ENCODE measurements around the gene GALR2. TPM values are rescaled to one million over a fixed set of nuclear protein-coding genes. Genes with fewer than 3 reads are reported as not detected.

Gene GALR2
- total RNA-seq, 1 experiment from 2014 or later, result 0.41 TPM

DNA sequence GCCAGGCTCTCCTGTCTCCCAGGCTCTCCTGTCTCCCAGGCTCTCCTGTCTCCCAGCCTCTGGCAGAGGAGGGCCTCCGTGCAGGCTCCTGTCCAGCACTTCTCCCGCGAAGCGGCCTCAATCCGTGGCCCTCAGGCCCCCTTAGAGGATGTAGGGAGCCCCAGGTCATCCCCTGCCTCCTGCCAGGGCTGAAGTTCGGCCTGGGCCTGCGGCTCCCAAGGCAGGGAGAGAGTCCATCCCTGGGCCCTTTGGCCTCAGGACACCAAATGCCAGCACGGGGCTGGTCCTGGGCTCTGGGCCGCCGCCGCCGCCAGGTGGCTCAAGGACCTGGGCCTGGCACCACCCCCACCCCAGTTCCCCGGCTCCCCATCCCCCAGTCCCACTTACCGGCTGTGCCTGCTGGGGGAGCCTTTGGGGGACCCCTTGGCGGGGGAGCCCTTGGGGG lies 47.8 kb upstream of the GALR2 start:
- in situ Hi-C loops (cut with HindIII; ENCODE audit: low pct_unique_long_range_greater_than_20kb, low sequenced_read_pairs), result no loop called here
- CTCF ChIA-PET, result interaction anchor here (0.9 kb wide), 1 partner anchor 12 kb away, joined by 3 read pairs; no protein-coding TSS in a partner anchor
- POLR2A ChIA-PET, result interaction anchor here (0.5 kb wide), 1 partner anchor 242 kb away, joined by 3 read pairs; no protein-coding TSS in a partner anchor
- intact Hi-C loops (cut with micrococcal nuclease; ENCODE audit: unreplicated experiment), result no loop called here
- Histone ChIP-seq H3K4me3 (ENCODE audit: low read depth in 2 of 2, low read length in 2 of 2) (peak overlapping the region; percentile 59 to 63), H3K36me3 (ENCODE audit: control insufficient read depth, insufficient read depth, low read length) (peaks cover 3% of the 10 kb centered on the region), H3K27me3 (ENCODE audit: control insufficient read depth, insufficient read depth, low read length) (no peaks in the 10 kb centered on the region), H3K9me3 (ENCODE audit: control insufficient read depth, insufficient read depth, low read depth, low read length) (no peaks in the 10 kb centered on the region), H3K27ac (ENCODE audit: low read length) (peak overlapping the region; percentile 84), H3K4me1 (ENCODE audit: control insufficient read depth, insufficient read depth, low read length) (peaks cover 27% of the 10 kb centered on the region)
- ATAC-seq (peak; percentile 80), DNase-seq (ENCODE audit: low read depth, low spot score) (no peak)
- TSS peak; percentile 67 for BruUV-seq (replicated peaks)
- TF ChIP-seq, protein P1, sequence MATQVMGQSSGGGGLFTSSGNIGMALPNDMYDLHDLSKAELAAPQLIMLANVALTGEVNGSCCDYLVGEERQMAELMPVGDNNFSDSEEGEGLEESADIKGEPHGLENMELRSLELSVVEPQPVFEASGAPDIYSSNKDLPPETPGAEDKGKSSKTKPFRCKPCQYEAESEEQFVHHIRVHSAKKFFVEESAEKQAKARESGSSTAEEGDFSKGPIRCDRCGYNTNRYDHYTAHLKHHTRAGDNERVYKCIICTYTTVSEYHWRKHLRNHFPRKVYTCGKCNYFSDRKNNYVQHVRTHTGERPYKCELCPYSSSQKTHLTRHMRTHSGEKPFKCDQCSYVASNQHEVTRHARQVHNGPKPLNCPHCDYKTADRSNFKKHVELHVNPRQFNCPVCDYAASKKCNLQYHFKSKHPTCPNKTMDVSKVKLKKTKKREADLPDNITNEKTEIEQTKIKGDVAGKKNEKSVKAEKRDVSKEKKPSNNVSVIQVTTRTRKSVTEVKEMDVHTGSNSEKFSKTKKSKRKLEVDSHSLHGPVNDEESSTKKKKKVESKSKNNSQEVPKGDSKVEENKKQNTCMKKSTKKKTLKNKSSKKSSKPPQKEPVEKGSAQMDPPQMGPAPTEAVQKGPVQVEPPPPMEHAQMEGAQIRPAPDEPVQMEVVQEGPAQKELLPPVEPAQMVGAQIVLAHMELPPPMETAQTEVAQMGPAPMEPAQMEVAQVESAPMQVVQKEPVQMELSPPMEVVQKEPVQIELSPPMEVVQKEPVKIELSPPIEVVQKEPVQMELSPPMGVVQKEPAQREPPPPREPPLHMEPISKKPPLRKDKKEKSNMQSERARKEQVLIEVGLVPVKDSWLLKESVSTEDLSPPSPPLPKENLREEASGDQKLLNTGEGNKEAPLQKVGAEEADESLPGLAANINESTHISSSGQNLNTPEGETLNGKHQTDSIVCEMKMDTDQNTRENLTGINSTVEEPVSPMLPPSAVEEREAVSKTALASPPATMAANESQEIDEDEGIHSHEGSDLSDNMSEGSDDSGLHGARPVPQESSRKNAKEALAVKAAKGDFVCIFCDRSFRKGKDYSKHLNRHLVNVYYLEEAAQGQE (IDR thresholded peaks at IDR 0.05; ENCODE audit: insufficient read depth in 1 of 2, low read depth in 2 of 2, low read length in 1 of 2), result no peak
- TF ChIP-seq POLR2AphosphoS5 (IDR thresholded peaks at IDR 0.05; ENCODE audit: low read depth, low read length) (no peak), SIN3A (IDR thresholded peaks at IDR 0.05; ENCODE audit: borderline replicate concordance, insufficient read depth, low read depth, low read length) (no peak), TCF7L2 (IDR thresholded peaks at IDR 0.05; ENCODE audit: low read depth, low read length) (no peak)
- TF ChIP-seq, protein P2, sequence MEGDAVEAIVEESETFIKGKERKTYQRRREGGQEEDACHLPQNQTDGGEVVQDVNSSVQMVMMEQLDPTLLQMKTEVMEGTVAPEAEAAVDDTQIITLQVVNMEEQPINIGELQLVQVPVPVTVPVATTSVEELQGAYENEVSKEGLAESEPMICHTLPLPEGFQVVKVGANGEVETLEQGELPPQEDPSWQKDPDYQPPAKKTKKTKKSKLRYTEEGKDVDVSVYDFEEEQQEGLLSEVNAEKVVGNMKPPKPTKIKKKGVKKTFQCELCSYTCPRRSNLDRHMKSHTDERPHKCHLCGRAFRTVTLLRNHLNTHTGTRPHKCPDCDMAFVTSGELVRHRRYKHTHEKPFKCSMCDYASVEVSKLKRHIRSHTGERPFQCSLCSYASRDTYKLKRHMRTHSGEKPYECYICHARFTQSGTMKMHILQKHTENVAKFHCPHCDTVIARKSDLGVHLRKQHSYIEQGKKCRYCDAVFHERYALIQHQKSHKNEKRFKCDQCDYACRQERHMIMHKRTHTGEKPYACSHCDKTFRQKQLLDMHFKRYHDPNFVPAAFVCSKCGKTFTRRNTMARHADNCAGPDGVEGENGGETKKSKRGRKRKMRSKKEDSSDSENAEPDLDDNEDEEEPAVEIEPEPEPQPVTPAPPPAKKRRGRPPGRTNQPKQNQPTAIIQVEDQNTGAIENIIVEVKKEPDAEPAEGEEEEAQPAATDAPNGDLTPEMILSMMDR (IDR thresholded peaks at IDR 0.05), result no peak

DNA sequence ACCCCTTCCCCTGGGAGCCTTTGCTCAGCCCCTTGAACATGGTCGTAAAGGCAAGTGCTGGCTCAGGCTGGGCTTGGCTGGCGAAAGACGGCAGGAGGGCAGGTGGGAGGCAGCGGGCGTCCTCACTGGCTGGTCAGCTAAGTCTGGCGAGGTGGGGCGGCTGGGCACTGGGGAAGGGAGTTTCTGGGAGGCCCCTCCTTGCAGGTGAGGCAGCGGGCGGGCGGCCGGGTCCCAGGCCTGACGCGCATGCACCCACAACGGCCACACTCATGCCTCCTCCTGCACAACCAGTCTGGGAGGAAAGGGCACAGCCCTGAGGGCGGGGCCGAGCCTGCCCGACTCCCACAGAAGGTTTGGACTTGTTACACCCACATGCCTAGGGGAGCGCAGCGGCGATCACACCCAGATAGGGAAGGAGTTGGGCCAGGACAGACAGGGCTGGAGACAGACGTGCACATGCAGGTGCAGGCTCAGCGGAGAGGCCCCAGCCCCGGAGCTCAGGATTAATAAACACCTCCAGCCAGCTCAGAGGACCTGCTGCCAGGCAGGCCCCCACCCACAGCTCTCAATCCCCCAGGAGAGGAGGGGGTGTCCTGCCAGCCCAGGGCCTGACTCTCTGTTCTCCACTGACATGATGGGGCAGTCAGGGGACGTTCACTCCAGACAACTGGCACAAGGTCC lies 47.3 kb upstream of the GALR2 start, which contains the start of gene EVPL:
Gene EVPL (minus strand): TSS at position 148 of the 681 bp plus-strand sequence. CDS start 108 bp downstream, at position 40.
- Histone ChIP-seq H3K27me3 (ENCODE audit: control insufficient read depth, insufficient read depth, low read length) (no peaks in the 10 kb centered on the region), H3K27ac (ENCODE audit: low read length) (peak within 1 kb of the TSS; percentile 84), H3K36me3 (ENCODE audit: control insufficient read depth, insufficient read depth, low read length) (peaks cover 3% of the 10 kb centered on the region), H3K4me1 (ENCODE audit: control insufficient read depth, insufficient read depth, low read length) (peaks cover 27% of the 10 kb centered on the region), H3K4me3 (ENCODE audit: low read depth in 2 of 2, low read length in 2 of 2) (peak within 1 kb of the TSS; percentile 59 to 63), H3K9me3 (ENCODE audit: control insufficient read depth, insufficient read depth, low read depth, low read length) (no peaks in the 10 kb centered on the region)
- ChIA-PET CTCF (interaction anchor here (0.9 kb wide), 1 partner anchor 13 kb away, joined by 3 read pairs; no protein-coding TSS in a partner anchor), POLR2A (interaction anchor here (0.5 kb wide), 1 partner anchor 242 kb away, joined by 3 read pairs; no protein-coding TSS in a partner anchor)
- DNase-seq (ENCODE audit: low read depth, low spot score) (no peak), ATAC-seq (peak; percentile 93)
- BruUV-seq (replicated peaks), result no TSS peak
- intact Hi-C loops (cut with micrococcal nuclease; ENCODE audit: unreplicated experiment), result no loop called here
- in situ Hi-C loops (cut with HindIII; ENCODE audit: low pct_unique_long_range_greater_than_20kb, low sequenced_read_pairs), result no loop called here
- TF ChIP-seq, protein P2 (IDR thresholded peaks at IDR 0.05), result no peak
- no peak for TF ChIP-seq TCF7L2 (IDR thresholded peaks at IDR 0.05; ENCODE audit: low read depth, low read length)
- 0 out of 2 replicates have a peak, but pooled peaks have one; percentile 25 for TF ChIP-seq POLR2AphosphoS5 (IDR thresholded peaks at IDR 0.05; ENCODE audit: low read depth, low read length)
- TF ChIP-seq, protein P1 (IDR thresholded peaks at IDR 0.05; ENCODE audit: insufficient read depth in 1 of 2, low read depth in 2 of 2, low read length in 1 of 2), result no peak

Data from Panc1 (cell line).